Bronchial epithelial cell (primary cell): ENCODE measurements around the gene SLAMF6. TPM values are rescaled to one million over a fixed set of nuclear protein-coding genes. Genes with fewer than 3 reads are reported as not detected.
"Not testable (repeated sequence)": the region's sequence is repeated elsewhere in the genome, so short reads cannot be mapped to it uniquely, and the experiment has no call there.

ENCODE experiments used
- DNase-seq: peaks from one replicate; pipeline ENCODE4 v3.0.0-alpha.2; 2010; ENCODE audit warnings: low read depth
- FAIRE-seq: peaks from 2 replicates; lab custom pipeline; 2011; peaks lifted over from hg19 to GRCh38; lab: Jason Lieb, UNC
- H3K27me3 ChIP-seq: 2 replicates; pipeline ENCODE4 v1.5.1; 2011; ENCODE audit warnings: low read length; ENCODE audit not compliant: control insufficient read depth, insufficient read depth
- H3K36me3 ChIP-seq: 2 replicates; pipeline ENCODE4 v1.5.1; 2011; ENCODE audit warnings: low read length; ENCODE audit not compliant: control insufficient read depth, insufficient read depth
- H3K4me3 ChIP-seq: 2 replicates; pipeline ENCODE4 v1.5.1; 2011; ENCODE audit warnings: mild to moderate bottlenecking, low read depth, low read length, control low read depth
- CTCF ChIP-seq: IDR thresholded peaks from 2 replicates; pipeline ENCODE4 v1.5.1; 2011; ENCODE audit warnings: mild to moderate bottlenecking, moderate library complexity, low read length, control low read depth, inconsistent platforms; ENCODE audit not compliant: insufficient read depth, severe bottlenecking
- total RNA-seq: library from RNA; depleted of rRNA; stranded (reverse); fragments of >200 nt; gene quantifications from 2 replicates; pipeline ENCODE4 v1.2.1, GENCODE V29; 2014

Gene SLAMF6
- total RNA-seq, 1 donor from 2014 or later = not detected

GRCh38 chr1:160488347-160489058 lies 34.6 kb downstream of the SLAMF6 start:
- no peaks in the 10 kb centered on the region for H3K27me3 ChIP-seq
- TF ChIP-seq CTCF = no peak
- no peak overlapping the region for H3K4me3 ChIP-seq
- FAIRE-seq = no peak
- H3K36me3 ChIP-seq = no peaks in the 10 kb centered on the region
- no peak for DNase-seq

GRCh38 chr1:160486453-160486852 lies 36.6 kb downstream of the SLAMF6 start:
- DNase-seq (peak; percentile 10), FAIRE-seq (no peak)
- TF ChIP-seq CTCF = no peak
- Histone ChIP-seq H3K27me3 (no peaks in the 10 kb centered on the region), H3K4me3 (no peak overlapping the region), H3K36me3 (no peaks in the 10 kb centered on the region)

DNA sequence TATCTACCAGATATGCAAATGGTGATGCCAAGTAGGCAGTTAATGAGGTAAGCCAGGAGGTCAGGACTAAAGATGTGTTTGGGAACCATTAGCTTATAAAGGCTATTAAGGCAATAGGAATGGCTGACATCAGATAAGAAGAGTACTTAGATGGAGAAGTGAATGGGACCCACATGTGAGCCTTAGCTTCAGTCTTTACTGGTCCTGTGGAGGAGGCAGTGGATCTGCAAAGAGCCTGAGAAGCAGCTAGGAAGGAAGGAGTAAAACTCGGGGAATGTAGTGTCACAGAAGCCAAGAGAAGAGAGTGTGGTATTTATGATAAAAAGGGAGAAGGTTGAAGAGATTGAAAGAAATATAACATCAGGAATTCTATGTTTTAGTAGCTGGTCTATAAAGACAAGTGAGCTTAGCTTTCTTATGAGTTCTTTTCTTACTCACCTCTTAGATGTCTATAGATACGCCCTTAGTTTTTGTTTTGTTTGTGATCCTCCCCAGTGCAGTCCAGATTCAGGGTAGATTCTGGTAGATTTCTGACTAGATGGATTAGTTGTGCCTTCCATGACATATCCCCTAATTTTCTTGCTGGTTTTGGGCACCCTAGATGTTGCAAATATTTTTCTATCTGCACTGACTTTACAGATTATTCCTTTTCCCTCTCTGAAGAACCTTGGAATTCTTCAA lies 39.4 kb downstream of the SLAMF6 start:
- TF ChIP-seq CTCF = no peak
- DNase-seq (no peak), FAIRE-seq (no peak)
- H3K27me3 ChIP-seq = no peaks in the 10 kb centered on the region
- no peak overlapping the region for H3K4me3 ChIP-seq
- no peaks in the 10 kb centered on the region for H3K36me3 ChIP-seq

DNA sequence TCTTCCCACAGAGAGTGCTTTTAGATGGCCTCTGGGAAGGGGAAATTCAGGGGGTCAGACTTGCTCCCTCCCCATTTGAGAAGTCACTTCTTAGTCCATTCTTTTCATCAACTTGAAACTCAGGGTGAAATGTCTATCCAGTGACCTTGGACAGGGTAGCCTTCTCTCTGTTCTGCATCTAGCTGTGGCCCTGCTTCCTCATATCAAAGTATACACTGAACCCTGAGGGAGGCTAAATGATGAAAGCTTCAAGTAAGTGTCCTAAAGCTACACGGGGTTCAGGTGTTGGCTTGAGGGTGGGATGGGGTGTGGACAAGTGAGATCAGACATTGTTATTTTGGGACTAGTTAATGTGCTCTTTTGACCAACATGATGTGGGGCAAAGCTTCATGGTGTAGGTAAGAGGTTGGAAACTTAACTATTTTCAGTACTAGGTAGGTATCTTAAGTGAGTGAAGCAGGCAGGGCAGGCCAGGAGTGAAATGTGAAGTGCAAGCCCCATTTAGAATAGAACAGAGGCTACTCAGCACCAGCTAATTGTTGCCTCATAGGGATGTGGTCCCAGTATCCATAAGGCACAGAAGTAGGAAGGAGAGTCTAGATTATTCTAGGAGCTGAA lies 41.0 kb downstream of the SLAMF6 start:
- FAIRE-seq = no peak
- DNase-seq = no peak
- no peak overlapping the region for H3K4me3 ChIP-seq
- TF ChIP-seq CTCF = no peak
- H3K27me3 ChIP-seq = no peaks in the 10 kb centered on the region
- H3K36me3 ChIP-seq = no peaks in the 10 kb centered on the region

DNA sequence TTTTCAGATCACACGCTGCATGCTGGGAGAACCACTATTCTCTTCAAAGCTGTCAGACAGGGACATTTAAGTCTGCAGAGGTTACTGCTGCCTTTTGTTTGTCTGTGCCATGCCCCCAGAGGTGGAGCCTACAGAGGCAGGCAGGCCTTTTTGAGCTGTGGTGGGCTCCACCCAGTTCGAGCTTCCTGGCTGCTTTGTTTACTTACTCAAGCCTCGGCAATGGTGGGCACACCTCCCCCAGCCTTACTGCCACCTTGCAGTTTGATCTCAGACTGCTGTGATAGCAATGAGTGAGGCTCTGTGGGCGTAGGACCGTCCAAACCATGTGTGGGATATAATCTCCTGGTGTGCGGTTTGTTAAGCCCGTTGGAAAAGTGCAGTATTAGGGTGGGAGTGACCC lies 42.3 kb downstream of the SLAMF6 start:
- not testable (repeated sequence) for FAIRE-seq, H3K4me3 ChIP-seq, H3K27me3 ChIP-seq, H3K36me3 ChIP-seq, DNase-seq

DNA sequence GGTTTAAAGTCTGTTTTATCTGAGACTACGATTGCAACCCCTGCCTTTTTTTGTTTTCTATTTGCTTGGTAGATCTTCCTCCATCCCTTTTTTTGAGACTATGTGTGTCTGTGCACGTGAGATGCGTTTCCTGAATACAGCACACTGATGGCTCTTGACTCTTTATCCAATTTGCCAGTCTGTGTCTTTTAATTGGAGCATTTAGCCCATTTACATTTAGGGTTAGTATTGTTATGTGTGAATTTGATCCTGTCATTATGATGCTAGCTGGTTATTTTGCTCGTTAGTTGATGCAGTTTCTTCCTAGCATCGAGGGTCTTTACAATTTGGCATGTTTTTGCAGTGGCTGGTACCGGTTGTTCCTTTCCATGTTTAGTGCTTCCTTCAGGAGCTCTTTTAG lies 44.0 kb downstream of the SLAMF6 start:
- H3K27me3 ChIP-seq, DNase-seq, FAIRE-seq, H3K36me3 ChIP-seq, H3K4me3 ChIP-seq: not testable (repeated sequence)
